ENCODE measurements around the gene OPA3. TPM values are rescaled to one million over a fixed set of nuclear protein-coding genes. Genes with fewer than 3 reads are reported as not detected.
A peak's percentile ranks its signal among the peaks of the same experiment; 100 is the strongest.

OPA3 gene
- total RNA-seq, 1 experiment from 2014 or later = 10.7 TPM

DNA sequence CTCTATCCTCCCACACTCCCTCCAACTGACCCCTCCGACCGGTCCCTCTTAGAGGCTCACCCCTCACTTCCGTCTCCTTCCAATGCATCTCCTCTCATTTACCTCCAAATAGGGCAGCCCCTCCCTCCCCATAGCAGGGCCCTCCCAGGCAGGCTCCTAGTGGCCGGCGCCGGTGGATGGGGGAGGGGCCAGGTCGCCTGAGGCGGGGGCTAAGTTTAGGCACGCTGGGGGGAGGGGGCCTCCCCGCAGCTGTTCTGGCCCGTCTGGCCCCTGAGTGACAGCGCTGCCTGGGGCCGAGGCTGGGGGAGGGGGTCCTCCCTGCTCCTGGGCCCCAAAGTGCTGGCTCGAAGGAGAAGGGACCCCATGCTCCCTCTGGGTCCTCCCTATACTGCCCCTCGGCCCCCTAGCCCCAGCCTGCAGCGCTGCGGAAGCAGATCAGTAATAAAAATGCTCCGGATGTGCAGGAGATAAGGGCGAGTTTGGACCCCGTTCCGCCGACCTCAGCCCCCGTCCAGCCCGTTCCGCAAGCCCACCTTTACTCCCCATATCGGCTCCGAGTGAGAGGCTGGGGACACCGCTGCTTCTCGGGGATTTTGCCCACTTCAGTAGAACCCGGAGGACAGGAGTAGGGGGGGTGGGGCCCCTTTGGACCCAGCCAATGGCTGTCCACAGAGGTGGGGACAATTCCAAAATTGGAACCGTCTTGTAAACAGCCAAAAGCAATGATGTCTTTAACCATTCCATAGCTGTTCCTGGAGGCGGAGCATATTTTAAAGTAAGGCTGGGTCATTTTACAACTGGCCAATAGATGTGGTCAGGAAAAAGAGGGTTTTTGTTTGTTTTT, 91.8 kb downstream of the OPA3 start:
- no peaks in the 10 kb centered on the region; the same call in 1 of the 2 replicates for H3K27me3 ChIP-seq (replicated peaks)
- peak overlapping the region; percentile 33 for H3K4me3 ChIP-seq
- H3K4me1 ChIP-seq (replicated peaks) = peaks cover 12% of the 10 kb centered on the region
- no peak overlapping the region for H3K27ac ChIP-seq
- DNase-seq (ENCODE audit: low read depth in 1 of 2, low spot score in 2 of 2) = peak in 1 of 2 experiments; percentile 56
- 0 out of 2 replicates have a peak, but pooled peaks cover 8% of the 10 kb centered on the region for H3K9me3 ChIP-seq (replicated peaks)
- peaks cover 4% of the 10 kb centered on the region; the same call in 1 of the 2 replicates for H3K36me3 ChIP-seq

- Histone ChIP-seq H3K36me3 (peaks cover 4% of the 10 kb centered on the region; the same call in 1 of the 2 replicates), H3K9me3 (replicated peaks) (0 out of 2 replicates have a peak, but pooled peaks cover 8% of the 10 kb centered on the region), H3K27me3 (replicated peaks) (no peaks in the 10 kb centered on the region; the same call in 1 of the 2 replicates), H3K27ac (no peak overlapping the region), H3K4me3 (no peak overlapping the region), H3K4me1 (replicated peaks) (peaks cover 11% of the 10 kb centered on the region)
- DNase-seq (ENCODE audit: low read depth in 1 of 2, low spot score in 2 of 2) = no peak
Observed at GRCh38 chr19:45492137-45492626, 92.4 kb downstream of the OPA3 start.

DNA sequence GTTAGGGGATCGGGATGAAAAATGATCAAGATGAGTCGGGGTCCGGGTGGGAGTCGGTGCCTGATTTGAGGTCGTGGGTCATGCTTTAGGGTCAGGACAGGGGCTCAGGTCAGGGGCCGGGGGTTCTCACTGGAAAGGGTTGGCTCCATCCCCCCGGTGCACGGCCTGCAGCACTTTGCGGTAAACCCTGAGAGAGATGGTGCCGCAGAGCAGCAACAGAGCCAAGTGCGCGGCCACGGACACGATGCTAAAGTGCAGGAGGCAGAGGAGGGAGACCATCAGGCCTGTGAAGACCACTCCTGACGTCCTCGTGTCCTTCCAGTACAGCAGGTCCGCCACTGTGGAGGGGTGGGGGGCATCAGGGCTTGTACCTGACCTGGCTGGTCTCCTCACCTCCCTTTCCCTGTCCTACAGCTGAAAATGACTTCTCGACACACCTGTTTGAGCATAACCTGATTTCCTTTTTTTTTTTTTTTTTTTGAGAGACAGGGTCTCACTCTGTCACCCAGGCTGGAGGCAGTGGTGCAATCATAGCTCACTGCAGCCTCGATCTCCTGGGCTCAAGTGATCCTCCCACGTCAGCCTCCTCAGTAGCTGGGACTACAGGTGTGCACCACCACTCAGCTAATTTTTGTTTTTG, 95.3 kb downstream of the OPA3 start:
- no peaks in the 10 kb centered on the region for H3K27me3 ChIP-seq (replicated peaks)
- peaks cover 3% of the 10 kb centered on the region; the same call in 1 of the 2 replicates for H3K4me1 ChIP-seq (replicated peaks)
- H3K36me3 ChIP-seq = no peaks in the 10 kb centered on the region
- H3K4me3 ChIP-seq = no peak overlapping the region
- H3K9me3 ChIP-seq (replicated peaks) = 0 out of 2 replicates have a peak, but pooled peaks cover 3% of the 10 kb centered on the region
- no peak overlapping the region for H3K27ac ChIP-seq
- DNase-seq (ENCODE audit: low read depth in 1 of 2, low spot score in 2 of 2) = no peak

- no peak for DNase-seq (ENCODE audit: low read depth in 1 of 2, low spot score in 2 of 2)
- no peaks in the 10 kb centered on the region for H3K36me3 ChIP-seq
- peaks cover 3% of the 10 kb centered on the region; the same call in 1 of the 2 replicates for H3K4me1 ChIP-seq (replicated peaks)
- H3K4me3 ChIP-seq = no peak overlapping the region
- H3K27ac ChIP-seq = no peak overlapping the region
- H3K27me3 ChIP-seq (replicated peaks) = no peaks in the 10 kb centered on the region
- no peaks in the 10 kb centered on the region for H3K9me3 ChIP-seq (replicated peaks)
Observed at GRCh38 chr19:45488708-45489107, 95.9 kb downstream of the OPA3 start.

DNA sequence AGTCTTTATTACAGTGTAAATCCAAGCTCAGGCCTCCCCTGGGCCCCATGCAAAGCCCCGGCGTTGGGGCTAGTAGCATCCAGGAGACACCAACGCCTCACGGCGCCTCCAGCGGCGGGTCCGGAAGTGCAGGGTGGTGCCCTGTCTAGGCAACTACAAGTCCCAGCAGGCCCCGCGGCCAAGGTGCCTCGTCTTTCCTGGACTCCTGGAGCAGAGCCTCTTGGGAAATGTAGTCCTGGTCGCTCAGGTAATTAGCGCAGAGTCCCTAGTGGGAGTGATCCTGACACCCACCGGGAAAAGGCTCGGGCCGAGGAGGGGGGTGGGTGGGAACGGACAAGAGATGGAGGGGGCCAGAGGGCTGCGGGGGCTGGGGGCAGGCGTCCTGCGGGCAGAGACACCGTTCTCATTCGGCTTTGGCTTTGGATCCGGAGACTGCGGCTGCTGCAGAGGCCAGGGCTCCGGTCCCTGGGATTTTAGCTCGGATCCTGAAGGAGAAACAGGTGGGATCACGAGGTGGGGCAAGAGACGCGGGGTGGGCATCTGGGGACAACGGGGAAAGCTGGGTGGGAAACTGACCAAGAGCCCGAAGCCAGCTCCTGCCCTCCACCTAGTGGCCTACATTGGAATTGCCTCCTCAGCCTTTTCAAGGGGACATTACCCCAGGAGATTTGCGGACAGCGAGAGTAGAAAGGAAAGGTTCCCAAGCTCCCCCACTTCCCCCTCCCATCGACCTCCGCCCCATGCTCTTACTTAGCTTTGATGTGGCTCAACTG, 99.1 kb downstream of the OPA3 start:
- no peaks in the 10 kb centered on the region for H3K9me3 ChIP-seq (replicated peaks)
- 0 out of 2 replicates have a peak overlapping the region, but pooled peaks have one; percentile 33 for H3K27ac ChIP-seq
- H3K36me3 ChIP-seq = no peaks in the 10 kb centered on the region
- no peaks in the 10 kb centered on the region for H3K27me3 ChIP-seq (replicated peaks)
- peaks cover 3% of the 10 kb centered on the region; the same call in 1 of the 2 replicates for H3K4me1 ChIP-seq (replicated peaks)
- peak; percentile 83 to 98 for DNase-seq (ENCODE audit: low read depth in 1 of 2, low spot score in 2 of 2)
- peak overlapping the region; percentile 39 for H3K4me3 ChIP-seq

DNA sequence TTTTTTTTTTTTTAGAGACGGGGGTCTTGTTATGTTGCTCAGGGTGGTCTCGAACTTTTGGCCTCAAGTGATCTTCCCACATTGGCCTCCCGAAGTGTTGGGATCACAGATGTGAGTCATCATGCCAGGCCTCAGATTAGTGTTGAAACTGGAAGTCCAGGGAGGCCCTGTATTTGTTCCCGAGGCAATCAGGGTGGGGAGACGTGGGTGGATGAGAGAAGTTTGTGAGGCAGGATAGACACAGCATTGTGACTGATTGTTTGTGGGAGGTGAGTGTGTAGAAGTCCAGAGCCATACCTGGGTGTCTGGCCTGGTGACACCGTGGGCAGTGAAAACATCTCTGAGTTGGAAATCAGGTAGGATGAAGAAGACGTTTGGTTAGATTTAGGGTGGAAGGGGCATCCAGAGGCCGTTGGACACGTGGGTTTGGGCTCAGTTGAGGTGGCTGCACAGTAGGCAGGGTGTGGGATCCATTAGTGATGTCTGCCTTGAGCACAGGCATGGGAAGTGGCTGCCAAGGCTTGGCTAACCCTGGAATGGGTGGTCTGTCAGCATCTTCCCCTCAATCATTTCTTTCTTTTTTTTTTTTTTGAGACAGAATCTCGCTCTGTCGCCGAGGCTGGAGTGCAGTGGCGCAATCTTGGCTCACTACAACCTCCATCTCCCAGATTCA, 100.2 kb downstream of the OPA3 start:
- H3K27ac ChIP-seq = no peak overlapping the region
- H3K4me3 ChIP-seq = no peak overlapping the region
- no peaks in the 10 kb centered on the region for H3K36me3 ChIP-seq
- H3K27me3 ChIP-seq (replicated peaks) = no peaks in the 10 kb centered on the region
- peaks cover 3% of the 10 kb centered on the region; the same call in 1 of the 2 replicates for H3K4me1 ChIP-seq (replicated peaks)
- no peak for DNase-seq (ENCODE audit: low read depth in 1 of 2, low spot score in 2 of 2)
- no peaks in the 10 kb centered on the region for H3K9me3 ChIP-seq (replicated peaks)

DNA sequence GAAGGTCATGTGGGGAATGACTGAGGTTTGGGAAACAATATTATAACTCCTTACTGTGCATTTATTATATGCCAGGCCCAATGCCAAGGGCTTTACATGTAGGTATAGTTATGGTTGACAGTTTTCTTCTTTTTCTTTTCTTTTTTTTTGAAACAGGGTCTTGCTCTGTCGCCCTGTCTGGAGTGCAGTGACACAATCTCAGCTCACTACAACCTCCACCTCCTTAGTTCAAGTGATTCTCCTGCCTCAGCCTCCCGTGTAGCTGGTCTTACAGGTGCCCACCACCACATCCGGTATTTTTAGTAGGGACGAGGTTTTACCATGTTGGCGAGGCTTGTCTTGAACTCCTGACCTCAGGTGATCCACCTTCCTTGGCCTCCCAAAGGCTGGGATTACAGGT, 101.6 kb downstream of the OPA3 start:
- peaks cover 6% of the 10 kb centered on the region for H3K4me1 ChIP-seq (replicated peaks)
- no peaks in the 10 kb centered on the region for H3K9me3 ChIP-seq (replicated peaks)
- H3K36me3 ChIP-seq = no peaks in the 10 kb centered on the region
- no peak overlapping the region for H3K27ac ChIP-seq
- no peak for DNase-seq (ENCODE audit: low read depth in 1 of 2, low spot score in 2 of 2)
- H3K4me3 ChIP-seq = no peak overlapping the region
- no peaks in the 10 kb centered on the region for H3K27me3 ChIP-seq (replicated peaks)

DNA sequence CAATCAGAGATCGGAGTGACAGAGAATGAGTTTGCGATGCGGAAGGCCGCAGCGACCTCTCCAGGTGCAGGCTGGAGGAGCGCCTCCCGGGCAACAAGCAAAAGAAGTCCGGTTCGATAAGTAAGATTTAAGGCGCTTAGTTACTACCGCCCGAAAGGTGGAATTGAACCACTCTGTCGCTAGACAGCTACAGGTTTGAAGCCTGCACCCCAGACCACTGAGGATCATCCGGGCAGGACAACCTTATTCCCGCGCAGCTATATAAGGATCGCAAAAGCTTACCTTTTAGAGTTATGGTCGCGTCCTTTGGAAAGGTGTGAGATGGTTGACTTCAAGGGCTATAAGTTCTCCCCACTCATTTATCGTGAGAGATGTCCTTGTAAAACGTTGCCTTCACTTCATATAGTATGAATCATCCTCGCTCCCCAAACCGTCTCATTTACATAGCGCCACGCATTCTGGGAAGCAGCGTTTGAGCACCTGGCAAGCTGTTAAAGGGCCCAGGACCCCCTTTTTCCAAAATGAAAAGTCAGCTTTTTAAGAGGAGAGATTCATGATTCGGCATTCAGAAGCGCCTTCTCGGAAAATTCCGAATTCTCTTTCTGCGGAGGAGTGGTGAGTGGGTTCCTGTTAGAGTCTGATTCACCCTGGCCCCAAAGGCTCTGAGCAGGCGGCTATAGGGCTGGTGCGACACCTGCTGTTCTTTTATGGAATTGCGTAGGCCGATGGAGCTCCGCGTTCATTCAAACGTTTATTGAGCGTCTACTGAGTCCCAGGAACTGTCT, 106.0 kb downstream of the OPA3 start:
- Histone ChIP-seq H3K27ac (peak overlapping the region; percentile 95), H3K4me1 (replicated peaks) (peaks cover 6% of the 10 kb centered on the region), H3K4me3 (peak overlapping the region; percentile 41), H3K36me3 (no peaks in the 10 kb centered on the region), H3K9me3 (replicated peaks) (no peaks in the 10 kb centered on the region), H3K27me3 (replicated peaks) (no peaks in the 10 kb centered on the region)
- DNase-seq (ENCODE audit: low read depth in 1 of 2, low spot score in 2 of 2) = peak; percentile 89 to 99

GRCh38 chr19:45477713-45478453, 106.7 kb downstream of the OPA3 start:
- H3K36me3 ChIP-seq = no peaks in the 10 kb centered on the region
- H3K27ac ChIP-seq = peak overlapping the region; percentile 95
- H3K9me3 ChIP-seq (replicated peaks) = no peaks in the 10 kb centered on the region
- H3K27me3 ChIP-seq (replicated peaks) = no peaks in the 10 kb centered on the region
- peaks cover 6% of the 10 kb centered on the region for H3K4me1 ChIP-seq (replicated peaks)
- no peak for DNase-seq (ENCODE audit: low read depth in 1 of 2, low spot score in 2 of 2)
- H3K4me3 ChIP-seq = peak overlapping the region; percentile 41

Measured in SJSA1 (cell line).